Prostate gland (tissue), 2 donors: ENCODE measurements around the gene TOMM20.

Source experiments
- CTCF ChIP-seq, 4 experiments: fragments of 200-600 bp in 2 of 4; fragments of 450-650 bp in 2 of 4; sonication (generic) in 2 of 4; IDR thresholded peaks; 1 replicate in 3 of 4; 2 replicates in 1 of 4; pipeline ENCODE4 v1.5.1; 2016 to 2019; ENCODE audit warnings: antibody characterized with exemption in 4 of 4, mild to moderate bottlenecking in 2 of 4, moderate library complexity in 2 of 4
- POLR2A ChIP-seq: fragments of 450-650 bp; IDR thresholded peaks from one replicate; pipeline ENCODE4 v1.6.1; 2016; ENCODE audit warnings: antibody characterized with exemption, mild to moderate bottlenecking

- no peak for TF ChIP-seq CTCF (IDR thresholded peaks at IDR 0.05)
- TF ChIP-seq POLR2A, result no peak
Observed at GRCh38 chr1:235169986-235170385, 41.3 kb upstream of the TOMM20 start.
